GM13976 (cell line): Measurements from ENCODE around the gene ZNF503.
A peak's percentile ranks its signal among the peaks of the same experiment; 100 is the strongest.

Experiments used
- DNase-seq: peaks from one replicate; pipeline ENCODE4 v3.0.0; 2012; ENCODE audit warnings: low spot score
- CTCF ChIP-seq: IDR thresholded peaks from 2 replicates; pipeline ENCODE4 v1.5.1; 2012; ENCODE audit warnings: borderline replicate concordance, mild to moderate bottlenecking; ENCODE audit not compliant: insufficient read depth; ENCODE audit errors: extremely low read depth, missing control alignments, control extremely low read depth
- in situ Hi-C: fragments of 300-500 bp; cut with MboI; formaldehyde crosslinking; loops from one replicate; pipeline ENCODE4 v1.12.0; 2022; ENCODE audit warnings: low sequenced_read_pairs, mixed read lengths, inconsistent platforms; ENCODE audit not compliant: unreplicated experiment

ZNF503 gene, protein sequence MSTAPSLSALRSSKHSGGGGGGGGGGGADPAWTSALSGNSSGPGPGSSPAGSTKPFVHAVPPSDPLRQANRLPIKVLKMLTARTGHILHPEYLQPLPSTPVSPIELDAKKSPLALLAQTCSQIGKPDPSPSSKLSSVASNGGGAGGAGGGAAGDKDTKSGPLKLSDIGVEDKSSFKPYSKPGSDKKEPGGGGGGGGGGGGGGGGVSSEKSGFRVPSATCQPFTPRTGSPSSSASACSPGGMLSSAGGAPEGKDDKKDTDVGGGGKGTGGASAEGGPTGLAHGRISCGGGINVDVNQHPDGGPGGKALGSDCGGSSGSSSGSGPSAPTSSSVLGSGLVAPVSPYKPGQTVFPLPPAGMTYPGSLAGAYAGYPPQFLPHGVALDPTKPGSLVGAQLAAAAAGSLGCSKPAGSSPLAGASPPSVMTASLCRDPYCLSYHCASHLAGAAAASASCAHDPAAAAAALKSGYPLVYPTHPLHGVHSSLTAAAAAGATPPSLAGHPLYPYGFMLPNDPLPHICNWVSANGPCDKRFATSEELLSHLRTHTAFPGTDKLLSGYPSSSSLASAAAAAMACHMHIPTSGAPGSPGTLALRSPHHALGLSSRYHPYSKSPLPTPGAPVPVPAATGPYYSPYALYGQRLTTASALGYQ

DNA sequence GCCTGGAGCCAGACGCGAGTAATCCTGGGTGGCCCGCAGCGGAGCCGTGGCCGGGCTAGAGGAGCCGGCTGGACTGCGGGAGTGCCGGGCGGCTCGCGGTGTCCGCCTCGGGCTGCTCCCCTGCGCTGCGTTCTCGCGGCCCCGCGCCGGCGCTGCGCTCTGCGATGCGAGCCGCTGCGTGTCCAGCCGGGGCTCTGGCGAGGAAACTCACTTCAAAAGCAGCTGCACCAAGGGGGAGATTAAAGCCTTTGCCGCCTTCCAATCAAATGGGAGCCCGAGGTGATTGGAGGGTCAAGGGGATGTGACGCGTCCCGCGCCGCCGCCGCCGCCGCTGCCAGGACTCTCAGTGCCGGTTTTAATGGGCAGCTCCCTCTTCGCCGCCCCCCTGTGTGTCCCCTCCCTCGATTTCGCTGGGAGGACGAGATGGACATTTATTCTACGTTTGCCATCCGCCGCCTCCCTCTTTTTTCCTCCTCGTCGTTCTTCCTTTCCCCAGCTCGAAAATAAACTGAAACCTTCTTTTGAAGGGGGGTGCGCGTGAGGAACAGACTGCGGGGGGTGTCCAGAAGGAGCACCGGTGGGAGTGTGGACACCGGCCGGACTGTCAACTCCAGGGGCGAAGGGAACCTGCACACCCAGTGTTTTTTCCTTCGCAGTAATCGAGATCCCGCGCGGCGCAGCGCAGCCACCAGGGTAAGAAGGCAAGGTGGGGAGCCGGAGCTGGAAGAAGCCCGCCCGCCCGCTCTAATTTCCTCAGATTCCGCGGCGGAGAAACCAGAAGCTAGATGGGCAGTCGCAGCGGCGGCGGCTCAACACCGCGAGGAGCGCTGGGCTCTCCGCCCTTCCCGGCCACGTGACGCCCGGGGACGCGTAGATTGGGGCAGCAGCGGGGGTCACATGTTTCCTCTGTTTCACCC lies at the start of gene ZNF503:
Gene ZNF503 (minus strand): TSS at position 196 of the 917 bp plus-strand sequence. CDS start 345 bp downstream, outside the sequence.
- DNase-seq = peak; percentile 67
- in situ Hi-C loops = no loop called here
- TF ChIP-seq CTCF = no peak

DNA sequence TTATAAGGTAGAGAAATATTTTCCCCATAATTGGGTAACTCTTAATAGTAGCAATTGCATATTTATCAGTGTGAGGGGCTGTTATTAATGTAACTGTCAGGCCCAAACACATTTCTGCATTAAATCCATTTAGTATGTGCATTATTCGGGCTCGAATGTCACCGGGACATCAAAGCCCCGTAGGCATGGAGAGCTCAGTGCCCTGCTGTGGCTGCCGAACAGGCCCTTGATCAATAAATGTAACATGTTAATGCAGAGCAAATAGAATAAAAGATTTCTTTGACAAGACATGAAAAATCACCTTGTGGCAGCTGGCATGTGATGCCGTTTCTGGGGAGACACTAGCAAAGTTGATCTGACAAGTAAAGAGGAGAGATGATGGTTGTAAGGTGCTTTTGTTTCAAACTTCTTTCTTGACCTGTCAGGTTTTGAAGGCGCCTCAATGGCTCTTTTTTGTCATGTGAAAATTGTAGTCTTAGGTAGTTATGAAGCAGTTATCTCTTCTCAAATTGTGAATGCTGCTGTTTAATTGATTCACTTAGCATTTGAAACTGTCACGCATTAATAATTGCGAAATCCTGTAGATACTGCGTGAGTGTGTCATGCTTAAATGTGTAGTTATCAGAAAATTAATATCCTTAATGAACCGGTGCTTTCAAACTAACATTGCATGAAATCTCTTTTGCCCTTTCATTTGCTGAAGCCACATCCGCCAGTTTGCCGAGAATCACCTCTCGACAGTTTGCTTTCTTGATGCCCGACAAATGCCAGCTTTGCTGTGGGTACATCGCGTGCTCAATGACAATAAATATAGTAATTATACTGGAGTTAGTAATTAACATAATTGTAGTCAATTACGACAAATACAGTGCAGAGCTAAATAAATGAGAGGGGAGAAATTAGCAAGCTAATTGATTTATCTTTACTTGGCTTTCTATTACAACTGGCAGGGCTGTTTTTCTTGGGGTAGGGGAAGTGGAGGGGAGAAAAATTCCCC lies 49.4 kb upstream of the ZNF503 start:
- in situ Hi-C loops = no loop called here
- no peak for DNase-seq
- no peak for TF ChIP-seq CTCF

- no peak for DNase-seq
- in situ Hi-C loops = no loop called here
- no peak for TF ChIP-seq CTCF
Measured at GRCh38 chr10:75450075-75450445, 48.5 kb upstream of the ZNF503 start.

- no peak for DNase-seq
- no peak for TF ChIP-seq CTCF
- in situ Hi-C loops = no loop called here
Measured at GRCh38 chr10:75449382-75450074, 48.0 kb upstream of the ZNF503 start.

- in situ Hi-C loops = no loop called here
- no peak for TF ChIP-seq CTCF
- no peak for DNase-seq
Measured at GRCh38 chr10:75448166-75448565, 46.6 kb upstream of the ZNF503 start.
